Esophagus muscularis mucosa (tissue), 4 donors: ENCODE results near the gene KIN. TPM values are rescaled to one million over a fixed set of nuclear protein-coding genes. Genes with fewer than 3 reads are reported as not detected.

Source experiments
- DNase-seq: peaks from one replicate; pipeline ENCODE4 v3.0.0-alpha.2; 2017; ENCODE audit errors: extremely low spot score
- H3K27ac ChIP-seq, 4 donors: fragments of 200-600 bp; sonication (generic); replicated peaks in 1 of 4; 1 replicate in 3 of 4; 2 replicates in 1 of 4; pipeline ENCODE4 v1.5.1; 2016 to 2019; ENCODE audit warnings: mild to moderate bottlenecking in 1 of 4
- H3K27me3 ChIP-seq, 4 donors: fragments of 200-600 bp; sonication (generic); one replicate each; pipeline versions ENCODE4 v1.5.1 to v1.6.0; 2016 to 2019
- H3K36me3 ChIP-seq, 4 donors: fragments of 200-600 bp; sonication (generic); one replicate each; pipeline ENCODE4 v1.5.1; 2016 to 2019
- H3K4me1 ChIP-seq, 4 donors: fragments of 200-600 bp; sonication (generic); one replicate each; pipeline ENCODE4 v1.5.1; 2016 to 2019
- H3K4me3 ChIP-seq, 4 donors: fragments of 200-600 bp; sonication (generic); 1 replicate in 2 of 4; 2 replicates in 2 of 4; pipeline ENCODE4 v1.5.1; 2016 to 2019; ENCODE audit warnings: mild to moderate bottlenecking in 4 of 4, moderate library complexity in 1 of 4
- H3K9me3 ChIP-seq, 4 donors: fragments of 200-600 bp; sonication (generic); 1 replicate in 3 of 4; 2 replicates in 1 of 4; pipeline ENCODE4 v1.5.1; 2016 to 2019
- EP300 ChIP-seq: sonication (generic); formaldehyde crosslinking; IDR thresholded peaks from one replicate; pipeline ENCODE4 v1.6.1; 2017; ENCODE audit warnings: antibody characterized with exemption
- POLR2A ChIP-seq: fragments of 450-650 bp; IDR thresholded peaks from one replicate; pipeline ENCODE4 v1.6.1; 2017; ENCODE audit warnings: antibody characterized with exemption, moderate library complexity, mild to moderate bottlenecking, low read depth
- POLR2AphosphoS5 ChIP-seq, 2 donors: sonication (generic); formaldehyde crosslinking; IDR thresholded peaks; one replicate each; pipeline ENCODE4 v1.6.1; 2017; ENCODE audit warnings: antibody characterized with exemption in 2 of 2
- WGBS: methylation state at CpG from one replicate; pipeline ENCODE4 v1.1.5; 2018; 5-methylcytosine and 5-hydroxymethylcytosine counted together
- intact Hi-C: fragments of 100-400 bp; cut with DNase I; formaldehyde crosslinking; loops from one replicate; pipeline ENCODE4 v1.15.1; 2023
- total RNA-seq, 4 donors: library from RNA; depleted of rRNA; stranded (reverse); fragments of >200 nt; gene quantifications; one replicate each; pipeline versions ENCODE4 v1.1.0 to v1.2.1, GENCODE V29; 2016
- TF ChIP-seq, protein P1 (sequence below), 3 experiments: fragments of 200-600 bp in 2 of 3; fragments of 450-650 bp in 1 of 3; sonication (generic) in 2 of 3; IDR thresholded peaks; one replicate each; pipeline ENCODE4 v1.5.1; 2017 to 2019; ENCODE audit warnings: antibody characterized with exemption in 3 of 3, mild to moderate bottlenecking in 2 of 3, moderate library complexity in 1 of 3

The KIN gene
- total RNA-seq, 4 donors from 2014 or later, result 3.1 to 8.3 (median 6.1) TPM

DNA sequence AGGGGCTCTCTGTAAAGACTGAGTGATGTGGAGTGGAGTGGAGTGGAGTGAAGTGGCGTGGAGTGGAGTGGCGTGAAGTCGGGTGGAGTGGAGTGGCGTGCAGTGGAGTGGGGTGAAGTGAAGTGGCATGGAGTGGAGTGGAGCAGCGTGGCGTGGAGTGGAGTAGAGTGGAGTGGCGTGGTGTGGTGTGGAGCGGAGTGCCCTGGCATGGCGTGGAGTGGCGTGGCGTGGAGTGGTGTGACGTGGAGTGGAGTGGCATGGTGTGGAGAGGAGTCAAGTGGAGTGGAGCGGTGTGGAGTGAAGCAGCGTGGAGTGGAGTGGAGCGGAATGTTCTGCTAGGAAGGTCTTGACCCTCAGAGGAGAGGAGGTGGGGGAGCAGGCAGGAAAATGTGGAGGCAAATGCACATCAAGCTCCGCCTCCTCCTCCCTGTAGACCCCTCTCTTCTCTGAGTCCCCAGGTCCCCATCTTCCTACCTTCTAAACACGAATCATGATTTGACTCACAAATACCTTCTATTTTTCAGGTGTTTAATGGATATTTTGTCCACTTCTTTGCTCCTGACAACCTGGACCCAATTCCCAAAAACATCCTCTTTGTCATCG is 64.8 kb downstream of the KIN start:
- no peaks in the 10 kb centered on the region for H3K4me1 ChIP-seq
- 91% methylated on average over 18 of the region's 18 CpGs for WGBS
- TF ChIP-seq EP300 (no peak), POLR2A (no peak), POLR2AphosphoS5 (IDR thresholded peaks at IDR 0.05) (no peak)
- TF ChIP-seq, protein P1, sequence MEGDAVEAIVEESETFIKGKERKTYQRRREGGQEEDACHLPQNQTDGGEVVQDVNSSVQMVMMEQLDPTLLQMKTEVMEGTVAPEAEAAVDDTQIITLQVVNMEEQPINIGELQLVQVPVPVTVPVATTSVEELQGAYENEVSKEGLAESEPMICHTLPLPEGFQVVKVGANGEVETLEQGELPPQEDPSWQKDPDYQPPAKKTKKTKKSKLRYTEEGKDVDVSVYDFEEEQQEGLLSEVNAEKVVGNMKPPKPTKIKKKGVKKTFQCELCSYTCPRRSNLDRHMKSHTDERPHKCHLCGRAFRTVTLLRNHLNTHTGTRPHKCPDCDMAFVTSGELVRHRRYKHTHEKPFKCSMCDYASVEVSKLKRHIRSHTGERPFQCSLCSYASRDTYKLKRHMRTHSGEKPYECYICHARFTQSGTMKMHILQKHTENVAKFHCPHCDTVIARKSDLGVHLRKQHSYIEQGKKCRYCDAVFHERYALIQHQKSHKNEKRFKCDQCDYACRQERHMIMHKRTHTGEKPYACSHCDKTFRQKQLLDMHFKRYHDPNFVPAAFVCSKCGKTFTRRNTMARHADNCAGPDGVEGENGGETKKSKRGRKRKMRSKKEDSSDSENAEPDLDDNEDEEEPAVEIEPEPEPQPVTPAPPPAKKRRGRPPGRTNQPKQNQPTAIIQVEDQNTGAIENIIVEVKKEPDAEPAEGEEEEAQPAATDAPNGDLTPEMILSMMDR (IDR thresholded peaks at IDR 0.05), result no peak
- no peak overlapping the region for H3K4me3 ChIP-seq
- H3K36me3 ChIP-seq, result no peaks in the 10 kb centered on the region
- no peak for DNase-seq
- H3K27me3 ChIP-seq, result peaks cover 0 to 24% (median 0%) of the 10 kb centered on the region in 4 donors
- H3K9me3 ChIP-seq, result no peaks in the 10 kb centered on the region
- intact Hi-C loops, result no loop called here
- H3K27ac ChIP-seq, result no peak overlapping the region

DNA sequence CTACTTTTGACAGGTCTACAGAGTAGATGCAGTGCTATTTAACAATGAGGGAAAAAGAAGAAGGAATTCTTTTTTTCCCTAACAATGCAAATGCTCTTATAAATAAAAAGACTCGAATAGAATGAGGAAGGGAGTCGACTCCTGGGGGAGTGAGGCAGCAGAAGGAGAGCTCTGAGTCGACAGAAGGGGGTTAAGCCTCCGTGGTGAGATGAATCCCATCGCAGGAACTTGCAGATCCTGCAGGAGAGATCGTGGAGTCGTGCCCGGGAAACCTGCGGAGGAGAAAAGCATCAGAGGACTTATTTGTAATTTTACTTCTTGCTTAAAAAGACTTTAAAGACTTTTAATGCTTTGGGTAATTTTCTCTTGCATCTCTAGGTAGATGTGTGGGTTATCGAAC is 67.3 kb downstream of the KIN start:
- intact Hi-C loops, result no loop called here
- WGBS, result 77% methylated on average over 10 of the region's 10 CpGs
- Histone ChIP-seq H3K4me1 (no peaks in the 10 kb centered on the region), H3K9me3 (no peaks in the 10 kb centered on the region), H3K27me3 (peaks cover 0 to 37% (median 0%) of the 10 kb centered on the region in 4 donors), H3K27ac (no peak overlapping the region), H3K36me3 (no peaks in the 10 kb centered on the region), H3K4me3 (no peak overlapping the region)
- DNase-seq, result no peak
- no peak for TF ChIP-seq POLR2AphosphoS5 (IDR thresholded peaks at IDR 0.05)
- TF ChIP-seq, protein P1 (IDR thresholded peaks at IDR 0.05), result no peak
- TF ChIP-seq EP300, result no peak
- no peak for TF ChIP-seq POLR2A

DNA sequence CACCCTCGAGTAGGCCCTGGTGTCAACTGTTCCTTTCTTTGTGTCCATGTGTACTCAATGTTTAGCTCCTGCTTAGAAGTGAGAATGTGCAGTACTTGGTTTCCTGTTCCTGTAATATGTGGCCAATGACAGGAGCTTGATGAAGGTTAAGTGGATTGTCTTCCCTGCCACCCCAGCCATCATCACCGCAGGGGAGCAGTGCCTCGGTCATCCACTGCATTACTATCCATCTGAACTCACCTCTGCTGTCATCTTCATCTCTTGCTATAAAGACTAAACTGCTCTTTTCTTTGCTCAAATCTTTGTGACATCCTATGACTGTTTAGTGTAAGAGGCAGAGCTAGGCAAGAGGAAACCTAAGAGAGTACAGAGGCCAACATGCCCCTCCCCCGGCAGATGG is 69.1 kb downstream of the KIN start:
- intact Hi-C loops, result no loop called here
- Histone ChIP-seq H3K9me3 (no peaks in the 10 kb centered on the region), H3K4me1 (no peaks in the 10 kb centered on the region), H3K27ac (no peak overlapping the region), H3K36me3 (no peaks in the 10 kb centered on the region), H3K4me3 (no peak overlapping the region), H3K27me3 (peaks cover 0 to 29% (median 0%) of the 10 kb centered on the region in 4 donors)
- no peak for DNase-seq
- TF ChIP-seq POLR2A, result no peak
- TF ChIP-seq, protein P1 (IDR thresholded peaks at IDR 0.05), result no peak
- no peak for TF ChIP-seq EP300
- TF ChIP-seq POLR2AphosphoS5 (IDR thresholded peaks at IDR 0.05), result no peak
- 87% methylated on average over 4 of the region's 4 CpGs for WGBS

DNA sequence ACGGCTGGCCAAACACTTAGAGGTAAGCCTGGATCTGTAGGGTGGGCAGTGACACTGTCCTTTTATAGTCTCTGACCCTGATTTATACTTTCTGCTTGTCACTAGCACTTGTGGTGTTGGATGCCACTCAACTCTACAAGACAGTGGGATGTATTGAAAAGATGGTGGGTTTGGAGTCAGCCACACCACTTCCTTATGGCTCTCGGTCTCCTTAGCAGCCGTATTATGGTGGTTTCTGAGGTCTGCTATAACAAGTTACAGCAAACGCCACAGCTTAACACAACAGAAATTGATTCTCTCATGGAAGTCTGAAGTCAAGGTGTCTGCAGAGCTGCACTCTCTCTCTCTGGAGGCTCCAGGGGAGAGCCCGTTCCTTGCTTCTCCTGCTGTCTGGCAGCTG is 70.0 kb downstream of the KIN start:
- WGBS, result 68% methylated on average over 4 of the region's 5 CpGs
- no peaks in the 10 kb centered on the region for H3K9me3 ChIP-seq
- DNase-seq, result no peak

More for the DNA sequence above, 70.0 kb downstream of the KIN start:
- Histone ChIP-seq H3K4me3 (no peak overlapping the region), H3K4me1 (no peaks in the 10 kb centered on the region), H3K27ac (no peak overlapping the region), H3K36me3 (no peaks in the 10 kb centered on the region), H3K27me3 (peaks cover 0 to 28% (median 0%) of the 10 kb centered on the region in 4 donors)
- intact Hi-C loops, result no loop called here
- no peak for TF ChIP-seq POLR2A
- no peak for TF ChIP-seq POLR2AphosphoS5 (IDR thresholded peaks at IDR 0.05)
- TF ChIP-seq EP300, result no peak
- TF ChIP-seq, protein P1 (IDR thresholded peaks at IDR 0.05), result no peak
